HepG2 (cell line): ENCODE results near the gene UBE2H. TPM values are rescaled to one million over a fixed set of nuclear protein-coding genes. Genes with fewer than 3 reads are reported as not detected.

ENCODE experiments used
- BCLAF1 ChIP-seq: fragments of 450-650 bp; IDR thresholded peaks from 2 replicates; pipeline ENCODE4 v1.6.1; 2017; ENCODE audit warnings: mild to moderate bottlenecking
- CTCF ChIP-seq: sonication (generic); formaldehyde crosslinking; IDR thresholded peaks from 2 replicates; pipeline ENCODE4 v1.5.0; 2020; ENCODE audit warnings: mild to moderate bottlenecking, missing genetic modification reagents, moderate library complexity
- MAFK ChIP-seq, 2 experiments: IDR thresholded peaks in 1 of 2; conservative IDR thresholded peaks in 1 of 2; 2 replicates each; pipeline ENCODE4 v1.6.1; 2011; ENCODE audit warnings: improper control_type of control experiment in 2 of 2, low read length in 2 of 2
- MNT ChIP-seq: fragments of 450-650 bp; IDR thresholded peaks from 2 replicates; pipeline ENCODE4 v1.6.1; 2016
- MXD3 ChIP-seq: IDR thresholded peaks from 2 replicates; pipeline ENCODE4 v1.6.1; 2016; ENCODE audit warnings: mild to moderate bottlenecking, missing biosample characterization, missing genetic modification reagents
- NFYB ChIP-seq: sonication (generic); formaldehyde crosslinking; IDR thresholded peaks from 2 replicates; pipeline ENCODE4 v1.4.0; 2020; ENCODE audit warnings: missing genetic modification reagents
- RFXANK ChIP-seq: IDR thresholded peaks from 2 replicates; pipeline ENCODE4 v1.6.1; 2016
- SUZ12 ChIP-seq: fragments of 150-350 bp; IDR thresholded peaks from 2 replicates; pipeline ENCODE4 v1.6.1; 2014; ENCODE audit warnings: low read depth, low read length
- USF2 ChIP-seq, 2 experiments: sonication (generic) in 1 of 2; formaldehyde crosslinking in 1 of 2; IDR thresholded peaks; 2 replicates each; pipeline versions ENCODE4 v1.5.1 to v1.6.1; 2011 to 2020; ENCODE audit warnings: borderline replicate concordance in 1 of 2, low read depth in 1 of 2, low read length in 1 of 2, mild to moderate bottlenecking in 1 of 2, missing genetic modification reagents in 1 of 2, moderate library complexity in 1 of 2
- ZBTB4 ChIP-seq: sonication (generic); formaldehyde crosslinking; IDR thresholded peaks from 2 replicates; pipeline ENCODE4 v1.4.0; 2020; ENCODE audit warnings: missing genetic modification reagents, mild to moderate bottlenecking, borderline replicate concordance
- ZNF557 ChIP-seq: sonication (generic); formaldehyde crosslinking; IDR thresholded peaks from 2 replicates; pipeline ENCODE4 v1.4.0; 2020; ENCODE audit warnings: missing genetic modification reagents
- ZNF644 ChIP-seq: IDR thresholded peaks from 2 replicates; pipeline ENCODE4 v1.6.1; 2016; ENCODE audit warnings: low read depth
- ZXDC ChIP-seq: sonication (generic); formaldehyde crosslinking; IDR thresholded peaks from 2 replicates; pipeline ENCODE4 v1.5.0; 2020; ENCODE audit warnings: mild to moderate bottlenecking, missing genetic modification reagents
- polyA plus RNA-seq, 8 experiments: library from polyadenylated mRNA; depleted of rRNA in 3 of 8; stranded (reverse) in 7 of 8; unstranded in 1 of 8; fragments of >200 nt; fragmentation: Illumina TruSeq in 4 of 8; extraction: Trizol in 4 of 8; gene quantifications; 2 replicates each; pipeline versions ENCODE4 v1.2.1 to v1.2.3, GENCODE V29; 2011 to 2016; ENCODE audit warnings: low read depth in 4 of 8, missing spikeins in 1 of 8, mixed read lengths in 1 of 8; ENCODE audit not compliant: insufficient read depth in 1 of 8
- total RNA-seq, 5 experiments: library from RNA; depleted of rRNA; stranded (reverse); fragments of >200 nt; fragmentation: Illumina TruSeq; extraction: Trizol; gene quantifications; 2 replicates each; pipeline ENCODE4 v1.2.3, GENCODE V29; 2016; ENCODE audit warnings: low read depth in 1 of 5

Gene UBE2H
- total and polyA plus RNA-seq, 2 of the 13 experiments (the other 11 are each of a cell fraction or from before 2014, with no cell fraction given), result 15.5 to 40.1 TPM

- TF ChIP-seq ZBTB4 (CRISPR knock-in tag), result no peak
- no peak for TF ChIP-seq SUZ12
- no peak for TF ChIP-seq MAFK (conservative IDR thresholded peaks at IDR 0.05 in 1 of 2, IDR thresholded peaks at IDR 0.05 in 1 of 2; ENCODE audit: low read length in 2 of 2)
- TF ChIP-seq NFYB (CRISPR knock-in tag), result peak; percentile 80
- no peak for TF ChIP-seq MXD3 (CRISPR knock-in tag)
- TF ChIP-seq ZNF557, result no peak
- TF ChIP-seq ZNF644 (CRISPR knock-in tag), result 0 out of 2 replicates have a peak, but pooled peaks have one; percentile 43
- no peak for TF ChIP-seq BCLAF1
- no peak for TF ChIP-seq ZXDC
- TF ChIP-seq RFXANK (CRISPR knock-in tag), result peak; percentile 93; the same call in 1 of the 2 replicates
- no peak for TF ChIP-seq USF2 (IDR thresholded peaks at IDR 0.05; ENCODE audit: low read depth, low read length)
- TF ChIP-seq USF2 (CRISPR knock-in tag; IDR thresholded peaks at IDR 0.05; ENCODE audit: borderline replicate concordance), result no peak
- TF ChIP-seq MNT, result peak; percentile 46
- peak; percentile 40 for TF ChIP-seq CTCF (CRISPR knock-in tag)
These were observed 3.9 kb downstream of the UBE2H start (continued) for GRCh38 chr7:129948877-129949291.
